Endodermal cell (in vitro differentiated cells): Measurements from ENCODE around the gene SORCS2. TPM values are rescaled to one million over a fixed set of nuclear protein-coding genes. Genes with fewer than 3 reads are reported as not detected.
A peak's percentile ranks its signal among the peaks of the same experiment; 100 is the strongest.

Experiments used
- DNase-seq: peaks from one replicate; pipeline ENCODE4 v3.0.0-alpha.2; 2017
- H3K27ac ChIP-seq: 2 replicates; pipeline ENCODE4 v1.5.1; 2013; ENCODE audit warnings: mild to moderate bottlenecking, low read depth, low read length, moderate library complexity
- H3K27me3 ChIP-seq: 2 replicates; pipeline ENCODE4 v1.6.1; 2013; ENCODE audit warnings: mild to moderate bottlenecking, low read length, moderate library complexity; ENCODE audit not compliant: insufficient read depth, control insufficient read depth, poor library complexity, severe bottlenecking
- H3K36me3 ChIP-seq: 2 replicates; pipeline ENCODE4 v1.7.0; 2013; ENCODE audit warnings: mild to moderate bottlenecking, low read length, moderate library complexity; ENCODE audit not compliant: control insufficient read depth, insufficient read depth
- H3K4me1 ChIP-seq: one replicate; pipeline ENCODE4 v1.7.0; 2013; ENCODE audit warnings: low read length; ENCODE audit not compliant: control insufficient read depth, insufficient read depth
- H3K4me3 ChIP-seq: 2 replicates; pipeline ENCODE4 v1.5.1; 2013; ENCODE audit warnings: mild to moderate bottlenecking, low read length, moderate library complexity
- H3K9ac ChIP-seq: 2 replicates; pipeline ENCODE4 v1.6.1; 2013; ENCODE audit warnings: mild to moderate bottlenecking, low read length, moderate library complexity; ENCODE audit not compliant: poor library complexity, severe bottlenecking; ENCODE audit errors: extremely low read depth
- H3K9me3 ChIP-seq: 2 replicates; pipeline ENCODE4 v1.6.1; 2013; ENCODE audit warnings: mild to moderate bottlenecking, low read length, moderate library complexity; ENCODE audit not compliant: control insufficient read depth
- H3K27ac Mint-ChIP-seq: 2 replicates; pipeline ENCODE4 v1.8.0; 2020; ENCODE audit warnings: mixed read lengths
- H3K27me3 Mint-ChIP-seq: 2 replicates; pipeline ENCODE4 v1.8.0; 2021; ENCODE audit warnings: mild to moderate bottlenecking, mixed read lengths; ENCODE audit not compliant: insufficient read depth
- H3K36me3 Mint-ChIP-seq: 2 replicates; pipeline ENCODE4 v1.8.0; 2020; ENCODE audit warnings: low read depth, mixed read lengths
- H3K4me1 Mint-ChIP-seq: 2 replicates; pipeline ENCODE4 v1.8.0; 2020; ENCODE audit warnings: mixed read lengths
- H3K4me3 Mint-ChIP-seq: 2 replicates; pipeline ENCODE4 v1.8.0; 2020; ENCODE audit warnings: mild to moderate bottlenecking, moderate library complexity, mixed read lengths
- H3K9me3 Mint-ChIP-seq: 2 replicates; pipeline ENCODE4 v1.8.0; 2020; ENCODE audit warnings: mild to moderate bottlenecking, mixed read lengths
- WGBS, 2 experiments: methylation state at CpG; one replicate each; pipeline versions ENCODE4 v1.1.5 to v1.1.7; 2013; ENCODE audit warnings: missing lambda C conversion rate in 2 of 2, mixed read lengths in 1 of 2; ENCODE audit not compliant: insufficient coverage in 1 of 2, insufficient read length in 1 of 2; 5-methylcytosine and 5-hydroxymethylcytosine counted together
- total RNA-seq, 2 donors: library from RNA; stranded (reverse); fragmentation: NEBNext Ultra II Directional in 1 of 2; extraction: Animal tissue kit (Norgen Biotek cat#: 25700) in 1 of 2; gene quantifications; 2 replicates in 1 of 2; 3 replicates in 1 of 2; pipeline ENCODE4 v1.2.1, GENCODE V29; 2021
- TF ChIP-seq, protein P1 (sequence below): fragments of 200-600 bp; sonication (generic); conservative IDR thresholded peaks from 2 replicates; pipeline ENCODE4 v1.5.0; 2021; ENCODE audit warnings: antibody characterized with exemption, mild to moderate bottlenecking

Gene SORCS2
- total RNA-seq, 2 donors from 2014 or later: 1.4 to 1.9 TPM

DNA sequence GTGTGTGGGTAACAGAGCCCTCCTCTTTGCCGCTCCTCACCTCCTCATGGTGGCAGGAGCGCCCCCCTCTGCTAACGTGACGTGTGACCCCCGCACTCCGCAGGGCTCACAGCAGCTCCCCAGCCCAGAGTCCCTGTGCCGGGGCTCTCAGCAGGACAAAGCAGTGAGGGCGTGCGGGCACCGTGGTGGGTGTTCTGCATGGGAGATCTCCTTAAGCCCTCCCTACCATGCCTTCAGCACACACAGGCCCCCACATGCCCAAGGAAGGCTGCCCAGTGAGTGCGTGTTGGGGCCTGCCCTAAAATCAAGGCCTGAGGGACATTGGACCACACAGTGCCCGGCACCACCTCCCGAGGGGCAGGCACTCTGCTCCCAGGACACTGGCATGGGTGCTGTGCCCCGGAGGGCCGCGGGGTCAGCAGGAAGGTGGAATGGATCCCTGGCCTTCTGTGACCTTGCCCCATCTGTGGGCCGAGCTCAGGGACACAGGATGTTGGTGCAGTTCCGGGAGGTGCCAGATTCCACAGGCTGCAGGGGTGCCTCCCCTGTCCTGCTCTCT lies 232.3 kb downstream of the SORCS2 start:
- peak; percentile 57 for DNase-seq
- 87 to 88% methylated on average over 10 to 18 of the region's 18 CpGs for WGBS, 2 experiments
- TF ChIP-seq, protein P1, sequence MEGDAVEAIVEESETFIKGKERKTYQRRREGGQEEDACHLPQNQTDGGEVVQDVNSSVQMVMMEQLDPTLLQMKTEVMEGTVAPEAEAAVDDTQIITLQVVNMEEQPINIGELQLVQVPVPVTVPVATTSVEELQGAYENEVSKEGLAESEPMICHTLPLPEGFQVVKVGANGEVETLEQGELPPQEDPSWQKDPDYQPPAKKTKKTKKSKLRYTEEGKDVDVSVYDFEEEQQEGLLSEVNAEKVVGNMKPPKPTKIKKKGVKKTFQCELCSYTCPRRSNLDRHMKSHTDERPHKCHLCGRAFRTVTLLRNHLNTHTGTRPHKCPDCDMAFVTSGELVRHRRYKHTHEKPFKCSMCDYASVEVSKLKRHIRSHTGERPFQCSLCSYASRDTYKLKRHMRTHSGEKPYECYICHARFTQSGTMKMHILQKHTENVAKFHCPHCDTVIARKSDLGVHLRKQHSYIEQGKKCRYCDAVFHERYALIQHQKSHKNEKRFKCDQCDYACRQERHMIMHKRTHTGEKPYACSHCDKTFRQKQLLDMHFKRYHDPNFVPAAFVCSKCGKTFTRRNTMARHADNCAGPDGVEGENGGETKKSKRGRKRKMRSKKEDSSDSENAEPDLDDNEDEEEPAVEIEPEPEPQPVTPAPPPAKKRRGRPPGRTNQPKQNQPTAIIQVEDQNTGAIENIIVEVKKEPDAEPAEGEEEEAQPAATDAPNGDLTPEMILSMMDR: no peak

DNA sequence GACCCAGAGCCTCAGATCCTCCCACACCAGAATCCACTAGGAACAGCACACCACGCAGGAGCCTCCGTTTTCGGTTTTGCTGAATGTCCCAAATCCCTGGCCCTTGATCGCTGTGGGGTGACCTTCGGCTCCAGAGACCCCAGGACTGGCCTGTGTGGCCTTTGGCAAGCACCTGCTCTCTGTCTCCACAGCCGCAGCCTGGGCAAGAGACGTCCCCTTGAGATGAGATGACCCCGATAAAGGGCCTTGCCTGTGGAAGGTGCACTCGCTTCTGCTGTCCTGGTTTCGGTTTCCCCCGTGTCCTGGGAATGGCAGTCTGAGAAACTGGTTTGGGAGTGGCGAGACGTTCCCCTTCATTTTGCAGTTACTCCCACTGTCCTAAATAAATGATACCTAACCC lies 232.8 kb downstream of the SORCS2 start:
- no peak overlapping the region for H3K27ac ChIP-seq
- peaks cover 2% of the 10 kb centered on the region for H3K27me3 Mint-ChIP-seq
- no peaks in the 10 kb centered on the region for H3K36me3 Mint-ChIP-seq
- TF ChIP-seq, protein P1: no peak
- H3K27me3 ChIP-seq: no peaks in the 10 kb centered on the region
- H3K9ac ChIP-seq: no peak overlapping the region
- H3K4me1 Mint-ChIP-seq: peaks cover 16% of the 10 kb centered on the region
- H3K27ac Mint-ChIP-seq: no peak overlapping the region
- H3K4me1 ChIP-seq: no peaks in the 10 kb centered on the region
- no peaks in the 10 kb centered on the region for H3K9me3 Mint-ChIP-seq
- H3K36me3 ChIP-seq: no peaks in the 10 kb centered on the region
- no peaks in the 10 kb centered on the region for H3K9me3 ChIP-seq
- no peak overlapping the region for H3K4me3 ChIP-seq
- DNase-seq: no peak
- WGBS, 2 experiments: 93 to 94% methylated on average over 13 of the region's 13 CpGs
- no peak overlapping the region for H3K4me3 Mint-ChIP-seq

More for the DNA sequence above, 232.3 kb downstream of the SORCS2 start:
- Histone ChIP-seq H3K9ac (no peak overlapping the region), H3K4me3 (no peak overlapping the region), H3K9me3 (no peaks in the 10 kb centered on the region), H3K36me3 (no peaks in the 10 kb centered on the region), H3K27me3 (no peaks in the 10 kb centered on the region), H3K4me1 (no peaks in the 10 kb centered on the region), H3K27ac (no peak overlapping the region)
- Mint-ChIP-seq H3K9me3 (no peaks in the 10 kb centered on the region), H3K36me3 (no peaks in the 10 kb centered on the region), H3K27me3 (peaks cover 2% of the 10 kb centered on the region), H3K4me1 (peaks cover 13% of the 10 kb centered on the region), H3K4me3 (no peak overlapping the region), H3K27ac (no peak overlapping the region)

DNA sequence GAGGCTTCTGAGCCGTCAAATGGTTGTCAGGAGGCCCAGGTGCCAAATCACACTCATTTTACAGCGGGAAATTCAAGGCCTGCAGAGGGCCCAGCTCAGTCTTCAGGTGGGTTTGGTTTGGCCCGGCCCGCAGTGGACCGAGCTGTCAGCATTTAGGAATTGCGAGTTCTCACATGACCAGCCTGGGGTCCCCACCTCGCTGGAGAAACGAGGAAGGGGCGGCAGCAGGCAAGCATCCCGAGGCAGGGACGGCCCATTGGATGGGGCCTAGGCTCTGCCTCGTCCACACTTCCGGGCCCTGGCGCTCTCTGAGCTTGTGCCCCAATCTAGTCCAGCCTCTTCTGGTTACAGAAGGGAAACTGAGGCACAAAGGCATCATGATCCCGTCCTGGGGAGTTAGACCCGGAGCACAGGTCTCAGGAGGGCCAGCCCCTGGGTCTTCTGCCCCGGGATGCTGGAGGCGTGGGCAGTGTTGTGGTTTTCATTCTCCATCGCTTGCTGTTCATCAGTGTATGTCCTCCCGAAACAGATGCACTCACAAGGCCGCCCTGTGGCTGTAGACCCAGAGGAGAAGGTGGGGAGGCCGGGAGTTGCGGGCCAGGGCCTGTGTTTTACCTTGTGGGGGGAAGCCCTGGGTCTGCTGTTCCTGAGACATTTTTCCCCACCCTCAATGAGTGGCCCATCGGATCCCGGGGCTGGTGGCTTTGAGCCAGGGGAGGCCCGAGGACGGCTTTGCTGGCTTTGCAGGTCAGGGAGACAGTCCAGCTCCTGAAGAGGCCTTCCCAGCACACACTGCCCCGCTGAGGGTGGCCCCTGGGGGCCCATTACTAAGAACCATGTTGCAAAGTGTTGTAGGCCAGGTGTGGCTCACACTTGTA lies 233.5 kb downstream of the SORCS2 start:
- Mint-ChIP-seq H3K27me3 (peaks cover under 1% of the 10 kb centered on the region), H3K4me3 (no peak overlapping the region), H3K27ac (no peak overlapping the region), H3K4me1 (peaks cover 22% of the 10 kb centered on the region), H3K9me3 (no peaks in the 10 kb centered on the region), H3K36me3 (no peaks in the 10 kb centered on the region)
- no peaks in the 10 kb centered on the region for H3K36me3 ChIP-seq
- no peak overlapping the region for H3K27ac ChIP-seq
- DNase-seq: peak; percentile 56
- TF ChIP-seq, protein P1: no peak
- no peak overlapping the region for H3K4me3 ChIP-seq
- H3K27me3 ChIP-seq: no peaks in the 10 kb centered on the region
- H3K4me1 ChIP-seq: no peaks in the 10 kb centered on the region
- 90 to 98% methylated on average over 17 to 28 of the region's 28 CpGs for WGBS, 2 experiments
- no peaks in the 10 kb centered on the region for H3K9me3 ChIP-seq
- no peak overlapping the region for H3K9ac ChIP-seq
